ENCODE measurements around the gene OR52H1.

DNA sequence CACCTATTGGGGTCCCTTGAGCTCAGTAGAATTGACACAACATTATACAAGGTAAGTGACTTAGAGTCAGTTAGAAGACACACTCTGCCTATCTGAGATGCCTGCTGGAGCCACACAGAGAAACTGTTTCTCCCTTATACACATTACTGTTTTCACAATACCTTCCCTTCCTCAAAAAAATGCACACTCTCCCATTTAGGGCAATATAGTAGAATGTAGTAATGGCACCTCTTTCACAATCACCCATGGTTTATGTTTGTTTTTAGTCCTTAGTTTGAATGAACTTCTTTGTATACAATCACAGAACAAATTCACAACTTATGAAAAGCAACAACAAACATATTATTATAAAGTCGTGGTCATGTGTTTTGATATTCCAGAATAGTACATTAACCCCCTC lies 14.3 kb downstream of the OR52H1 start:
- TF ChIP-seq POLR2AphosphoS5 (IDR thresholded peaks at IDR 0.05; ENCODE audit: low read depth): no peak
- TF ChIP-seq, protein P1, sequence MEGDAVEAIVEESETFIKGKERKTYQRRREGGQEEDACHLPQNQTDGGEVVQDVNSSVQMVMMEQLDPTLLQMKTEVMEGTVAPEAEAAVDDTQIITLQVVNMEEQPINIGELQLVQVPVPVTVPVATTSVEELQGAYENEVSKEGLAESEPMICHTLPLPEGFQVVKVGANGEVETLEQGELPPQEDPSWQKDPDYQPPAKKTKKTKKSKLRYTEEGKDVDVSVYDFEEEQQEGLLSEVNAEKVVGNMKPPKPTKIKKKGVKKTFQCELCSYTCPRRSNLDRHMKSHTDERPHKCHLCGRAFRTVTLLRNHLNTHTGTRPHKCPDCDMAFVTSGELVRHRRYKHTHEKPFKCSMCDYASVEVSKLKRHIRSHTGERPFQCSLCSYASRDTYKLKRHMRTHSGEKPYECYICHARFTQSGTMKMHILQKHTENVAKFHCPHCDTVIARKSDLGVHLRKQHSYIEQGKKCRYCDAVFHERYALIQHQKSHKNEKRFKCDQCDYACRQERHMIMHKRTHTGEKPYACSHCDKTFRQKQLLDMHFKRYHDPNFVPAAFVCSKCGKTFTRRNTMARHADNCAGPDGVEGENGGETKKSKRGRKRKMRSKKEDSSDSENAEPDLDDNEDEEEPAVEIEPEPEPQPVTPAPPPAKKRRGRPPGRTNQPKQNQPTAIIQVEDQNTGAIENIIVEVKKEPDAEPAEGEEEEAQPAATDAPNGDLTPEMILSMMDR (conservative IDR thresholded peaks at IDR 0.05; ENCODE audit: low read depth in 2 of 2): no peak
